NCI-H2081 treated with DMSO at 0.1 percent for 48 hours (cell line): ENCODE results near the gene POLR3B.
"Not testable (repeated sequence)": the region's sequence is repeated elsewhere in the genome, so short reads cannot be mapped to it uniquely, and the experiment has no call there.

ENCODE experiments used
- DNase-seq: peaks from one replicate; lab custom pipeline; 2025; lab: John Stamatoyannopoulos, UW

POLR3B gene

GRCh38 chr12:106461730-106462129 lies 104.2 kb downstream of the POLR3B start:
- DNase-seq, result no peak

GRCh38 chr12:106465605-106466004 lies 108.1 kb downstream of the POLR3B start:
- DNase-seq, result not testable (repeated sequence)

GRCh38 chr12:106475662-106476061 lies 118.1 kb downstream of the POLR3B start:
- DNase-seq, result not testable (repeated sequence)

- not testable (repeated sequence) for DNase-seq
Measured at GRCh38 chr12:106477627-106478026, 120.1 kb downstream of the POLR3B start.

- no peak for DNase-seq
Measured at GRCh38 chr12:106480251-106480650, 122.7 kb downstream of the POLR3B start.

- DNase-seq, result no peak
Measured at GRCh38 chr12:106481246-106481645, 123.7 kb downstream of the POLR3B start.

- DNase-seq, result no peak
Measured at GRCh38 chr12:106487664-106488063, 130.1 kb downstream of the POLR3B start.

GRCh38 chr12:106488884-106489283 lies 131.3 kb downstream of the POLR3B start:
- no peak for DNase-seq

GRCh38 chr12:106490264-106490663 lies 132.7 kb downstream of the POLR3B start:
- no peak for DNase-seq

- no peak for DNase-seq
Measured at GRCh38 chr12:106492857-106493256, 135.3 kb downstream of the POLR3B start.

- no peak for DNase-seq
Measured at GRCh38 chr12:106493531-106493930, 136.0 kb downstream of the POLR3B start.

- DNase-seq, result no peak
Measured at GRCh38 chr12:106495354-106495965, 137.9 kb downstream of the POLR3B start.

- DNase-seq, result no peak
Measured at GRCh38 chr12:106498056-106498455, 140.5 kb downstream of the POLR3B start.

- DNase-seq, result no peak
Measured at GRCh38 chr12:106499628-106500027, 142.1 kb downstream of the POLR3B start.

GRCh38 chr12:106506691-106507090 lies 149.1 kb downstream of the POLR3B start:
- no peak for DNase-seq

GRCh38 chr12:106508966-106509365 lies 151.4 kb downstream of the POLR3B start:
- no peak for DNase-seq

GRCh38 chr12:106511365-106511764 lies 153.8 kb downstream of the POLR3B start:
- no peak for DNase-seq

- no peak for DNase-seq
Measured at GRCh38 chr12:106517314-106517713, 159.8 kb downstream of the POLR3B start.

- DNase-seq, result no peak
Measured at GRCh38 chr12:106519607-106520021, 162.1 kb downstream of the POLR3B start.

GRCh38 chr12:106521901-106522300 lies 164.4 kb downstream of the POLR3B start:
- DNase-seq, result no peak

- DNase-seq, result no peak
Measured at GRCh38 chr12:106522708-106523107, 165.2 kb downstream of the POLR3B start.

GRCh38 chr12:106527356-106527755 lies 169.8 kb downstream of the POLR3B start:
- no peak for DNase-seq

- no peak for DNase-seq
Measured at GRCh38 chr12:106541201-106541600, 183.7 kb downstream of the POLR3B start.

- DNase-seq, result no peak
Measured at GRCh38 chr12:106551410-106551809, 193.9 kb downstream of the POLR3B start.
